H9 (cell line): ENCODE data around the gene VASN. TPM values are rescaled to one million over a fixed set of nuclear protein-coding genes. Genes with fewer than 3 reads are reported as not detected.

Experiments
- DNase-seq: peaks from one replicate; pipeline ENCODE4 v3.0.0-alpha.2; 2017
- H2AFZ ChIP-seq: one replicate; pipeline ENCODE4 v1.6.1; 2013; ENCODE audit warnings: mild to moderate bottlenecking, low read length, control low read depth, moderate library complexity
- H2AK5ac ChIP-seq: 2 replicates; pipeline ENCODE4 v1.6.1; 2013; ENCODE audit warnings: low read length, control low read depth, mixed read lengths; ENCODE audit not compliant: insufficient read length
- H2BK120ac ChIP-seq: one replicate; pipeline ENCODE4 v1.6.1; 2013; ENCODE audit warnings: low read depth, mild to moderate bottlenecking, low read length, control low read depth, inconsistent platforms; ENCODE audit not compliant: poor library complexity, severe bottlenecking
- H2BK12ac ChIP-seq: 2 replicates; pipeline ENCODE4 v1.6.1; 2013; ENCODE audit warnings: low read length, control low read depth, mixed read lengths, low read depth; ENCODE audit not compliant: insufficient read length
- H2BK15ac ChIP-seq: 2 replicates; pipeline ENCODE4 v1.6.1; 2013; ENCODE audit warnings: low read depth, low read length, control low read depth
- H2BK20ac ChIP-seq: one replicate; pipeline ENCODE4 v1.6.1; 2013; ENCODE audit warnings: low read depth, mild to moderate bottlenecking, low read length, control low read depth, inconsistent platforms; ENCODE audit not compliant: poor library complexity, severe bottlenecking
- H2BK5ac ChIP-seq: 2 replicates; pipeline ENCODE4 v1.6.1; 2013; ENCODE audit warnings: low read length, control low read depth, mixed read lengths; ENCODE audit not compliant: insufficient read length
- H3K14ac ChIP-seq: 2 replicates; pipeline ENCODE4 v1.6.1; 2013; ENCODE audit warnings: low read length, control low read depth; ENCODE audit not compliant: insufficient read depth
- H3K18ac ChIP-seq: 2 replicates; pipeline ENCODE4 v1.6.1; 2013; ENCODE audit warnings: low read depth, mild to moderate bottlenecking, mixed read lengths, low read length, control low read depth; ENCODE audit not compliant: insufficient read length
- H3K23ac ChIP-seq: 2 replicates; pipeline ENCODE4 v1.6.1; 2013; ENCODE audit warnings: low read length, control low read depth, mixed read lengths, low read depth; ENCODE audit not compliant: insufficient read length
- H3K23me2 ChIP-seq: 2 replicates; pipeline ENCODE4 v1.6.1; 2013; ENCODE audit warnings: low read depth, mild to moderate bottlenecking, mixed read lengths, low read length, control low read depth; ENCODE audit not compliant: insufficient read length, poor library complexity, severe bottlenecking
- H3K27ac ChIP-seq: 2 replicates; pipeline ENCODE4 v1.5.1; 2013; ENCODE audit warnings: low read length, control low read depth, mixed read lengths, low read depth; ENCODE audit not compliant: insufficient read length
- H3K27me3 ChIP-seq: 2 replicates; pipeline ENCODE4 v1.6.1; 2013; ENCODE audit warnings: low read length, control low read depth, inconsistent platforms; ENCODE audit not compliant: insufficient read depth
- H3K4ac ChIP-seq: 2 replicates; pipeline ENCODE4 v1.6.1; 2013; ENCODE audit warnings: low read depth, mild to moderate bottlenecking, control low read depth, inconsistent platforms, low read length, moderate library complexity
- H3K4me1 ChIP-seq: 2 replicates; pipeline ENCODE4 v1.6.1; 2013; ENCODE audit warnings: low read length, control low read depth, inconsistent platforms; ENCODE audit not compliant: insufficient read depth
- H3K4me2 ChIP-seq: 2 replicates; pipeline ENCODE4 v1.6.1; 2013; ENCODE audit warnings: low read length, control low read depth, mixed read lengths; ENCODE audit not compliant: insufficient read length, insufficient read depth
- H3K56ac ChIP-seq: 2 replicates; pipeline ENCODE4 v1.6.1; 2013; ENCODE audit warnings: low read depth, mild to moderate bottlenecking, mixed read lengths, low read length, control low read depth; ENCODE audit not compliant: insufficient read length
- H3K79me1 ChIP-seq: 2 replicates; pipeline ENCODE4 v1.6.1; 2013; ENCODE audit warnings: low read depth, mild to moderate bottlenecking, moderate library complexity, low read length, control low read depth, inconsistent platforms; ENCODE audit not compliant: insufficient read depth, poor library complexity, severe bottlenecking
- H3K79me2 ChIP-seq: 2 replicates; pipeline ENCODE4 v1.6.1; 2013; ENCODE audit warnings: low read length, control low read depth, inconsistent platforms; ENCODE audit not compliant: insufficient read depth
- H3K9ac ChIP-seq: 2 replicates; pipeline ENCODE4 v1.6.1; 2013; ENCODE audit warnings: low read length, control low read depth, mixed read lengths; ENCODE audit not compliant: insufficient read length; ENCODE audit errors: extremely low read depth
- H3K9me3 ChIP-seq: one replicate; pipeline ENCODE4 v1.6.1; 2013; ENCODE audit warnings: low read depth, low read length, inconsistent platforms; ENCODE audit not compliant: control insufficient read depth
- H3T11ph ChIP-seq: one replicate; pipeline ENCODE4 v1.6.1; 2013; ENCODE audit warnings: mild to moderate bottlenecking, low read length, control low read depth, inconsistent platforms
- H4K20me1 ChIP-seq: one replicate; pipeline ENCODE4 v1.6.1; 2013; ENCODE audit not compliant: control insufficient read depth, insufficient read length, insufficient read depth
- H4K5ac ChIP-seq: 2 replicates; pipeline ENCODE4 v1.6.1; 2013; ENCODE audit warnings: low read depth, mild to moderate bottlenecking, mixed read lengths, low read length, control low read depth; ENCODE audit not compliant: insufficient read length
- H4K8ac ChIP-seq: replicated peaks from 2 replicates; pipeline ENCODE4 v1.6.1; 2013; ENCODE audit warnings: low read length, control low read depth, mixed read lengths, low read depth; ENCODE audit not compliant: insufficient read length
- H4K91ac ChIP-seq: 2 replicates; pipeline ENCODE4 v1.6.1; 2013; ENCODE audit warnings: low read depth, mild to moderate bottlenecking, moderate library complexity, mixed read lengths, low read length, control low read depth; ENCODE audit not compliant: insufficient read length
- H3K27ac Mint-ChIP-seq, 3 experiments: 2 replicates in 2 of 3; 3 replicates in 1 of 3; pipeline ENCODE4 v1.8.0; 2020 to 2021; ENCODE audit warnings: mixed read lengths in 3 of 3, mild to moderate bottlenecking in 1 of 3, moderate library complexity in 1 of 3
- H3K27me3 Mint-ChIP-seq: 2 replicates; pipeline ENCODE4 v1.8.0; 2021; ENCODE audit warnings: low read depth, mild to moderate bottlenecking, moderate library complexity, mixed read lengths
- H3K36me3 Mint-ChIP-seq, 3 experiments: 2 replicates in 2 of 3; 3 replicates in 1 of 3; pipeline ENCODE4 v1.8.0; 2020 to 2021; ENCODE audit warnings: low read depth in 3 of 3, mixed read lengths in 3 of 3; ENCODE audit not compliant: insufficient read depth in 1 of 3
- H3K4me1 Mint-ChIP-seq, 2 experiments: 2 replicates each; pipeline ENCODE4 v1.8.0; 2020; ENCODE audit warnings: mixed read lengths in 2 of 2
- H3K4me3 Mint-ChIP-seq, 2 experiments: 2 replicates in 1 of 2; 3 replicates in 1 of 2; pipeline ENCODE4 v1.8.0; 2020 to 2021; ENCODE audit warnings: mild to moderate bottlenecking in 2 of 2, mixed read lengths in 2 of 2, moderate library complexity in 1 of 2
- H3K9me3 Mint-ChIP-seq, 2 experiments: 2 replicates in 1 of 2; 3 replicates in 1 of 2; pipeline ENCODE4 v1.8.0; 2020; ENCODE audit warnings: mild to moderate bottlenecking in 2 of 2, mixed read lengths in 2 of 2, moderate library complexity in 1 of 2
- WGBS: extraction: QIAGEN DNeasy Blood & Tissue Kit; methylation state at CpG from one replicate; pipeline ENCODE4 v1.1.7; 2013; ENCODE audit warnings: missing lambda C conversion rate, low lambda C conversion rate, mixed read lengths; ENCODE audit not compliant: insufficient read length; ENCODE audit errors: extremely low coverage; 5-methylcytosine and 5-hydroxymethylcytosine counted together
- total RNA-seq: library from RNA; stranded (reverse); gene quantifications from 2 replicates; pipeline ENCODE4 v1.2.1, GENCODE V29; 2021
- TF ChIP-seq, protein P1 (sequence below): fragments of 200-600 bp; sonication (generic); conservative IDR thresholded peaks from 3 replicates; pipeline ENCODE4 v1.8.0; 2021; ENCODE audit warnings: antibody characterized with exemption, mild to moderate bottlenecking

The VASN gene
- total RNA-seq, 1 experiment from 2014 or later: 11.0 TPM

DNA sequence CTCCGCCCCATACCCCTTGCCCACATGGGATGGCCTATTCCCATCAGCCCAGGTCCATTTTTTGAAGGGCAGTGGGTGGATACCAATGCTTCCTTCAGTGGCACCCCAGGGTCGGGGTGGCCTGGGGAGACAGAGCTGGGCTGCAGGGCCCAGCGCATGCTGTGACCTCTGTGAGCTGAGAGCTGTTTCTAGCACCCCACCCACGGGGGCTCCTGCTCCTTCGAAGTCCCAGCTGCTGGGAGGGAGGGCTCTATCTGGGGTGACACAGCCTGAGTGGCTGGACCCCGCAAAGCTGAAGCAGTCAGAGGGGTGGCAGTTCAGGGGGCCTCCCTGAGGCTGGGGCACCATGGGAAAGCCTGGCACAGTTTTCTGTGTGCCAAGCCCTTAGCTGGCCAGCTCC lies 31.2 kb upstream of the VASN start:
- TF ChIP-seq, protein P1, sequence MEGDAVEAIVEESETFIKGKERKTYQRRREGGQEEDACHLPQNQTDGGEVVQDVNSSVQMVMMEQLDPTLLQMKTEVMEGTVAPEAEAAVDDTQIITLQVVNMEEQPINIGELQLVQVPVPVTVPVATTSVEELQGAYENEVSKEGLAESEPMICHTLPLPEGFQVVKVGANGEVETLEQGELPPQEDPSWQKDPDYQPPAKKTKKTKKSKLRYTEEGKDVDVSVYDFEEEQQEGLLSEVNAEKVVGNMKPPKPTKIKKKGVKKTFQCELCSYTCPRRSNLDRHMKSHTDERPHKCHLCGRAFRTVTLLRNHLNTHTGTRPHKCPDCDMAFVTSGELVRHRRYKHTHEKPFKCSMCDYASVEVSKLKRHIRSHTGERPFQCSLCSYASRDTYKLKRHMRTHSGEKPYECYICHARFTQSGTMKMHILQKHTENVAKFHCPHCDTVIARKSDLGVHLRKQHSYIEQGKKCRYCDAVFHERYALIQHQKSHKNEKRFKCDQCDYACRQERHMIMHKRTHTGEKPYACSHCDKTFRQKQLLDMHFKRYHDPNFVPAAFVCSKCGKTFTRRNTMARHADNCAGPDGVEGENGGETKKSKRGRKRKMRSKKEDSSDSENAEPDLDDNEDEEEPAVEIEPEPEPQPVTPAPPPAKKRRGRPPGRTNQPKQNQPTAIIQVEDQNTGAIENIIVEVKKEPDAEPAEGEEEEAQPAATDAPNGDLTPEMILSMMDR: no peak
- H3K27ac ChIP-seq: no peak overlapping the region
- no peak overlapping the region for H3K18ac ChIP-seq

More for the DNA sequence above, 31.2 kb upstream of the VASN start:
- H2BK20ac ChIP-seq: no peak overlapping the region
- H2BK15ac ChIP-seq: no peak overlapping the region
- H3K9me3 ChIP-seq: no peaks in the 10 kb centered on the region
- H3K79me2 ChIP-seq: no peaks in the 10 kb centered on the region
- H4K5ac ChIP-seq: no peak overlapping the region
- H3K27ac Mint-ChIP-seq: no peak overlapping the region
- H2AK5ac ChIP-seq: no peak overlapping the region
- no peaks in the 10 kb centered on the region for H3K79me1 ChIP-seq
- H2BK120ac ChIP-seq: no peak overlapping the region
- no peak overlapping the region for H4K91ac ChIP-seq
- no peak for DNase-seq
- H3K14ac ChIP-seq: no peak overlapping the region
- H4K20me1 ChIP-seq: no peaks in the 10 kb centered on the region
- H3K23me2 ChIP-seq: no peaks in the 10 kb centered on the region
- H3K9ac ChIP-seq: no peak overlapping the region
- H3K56ac ChIP-seq: no peak overlapping the region
- H3K4me1 Mint-ChIP-seq: no peaks in the 10 kb centered on the region
- no peak overlapping the region for H3K23ac ChIP-seq
- no peak overlapping the region for H3T11ph ChIP-seq
- no peak overlapping the region for H4K8ac ChIP-seq
- no CpG with 5 or more reads among the region's 6 CpGs for WGBS
- no peaks in the 10 kb centered on the region for H3K27me3 ChIP-seq
- H2BK12ac ChIP-seq: no peak overlapping the region
- no peaks in the 10 kb centered on the region for H3K4me1 ChIP-seq
- no peak overlapping the region for H3K4me2 ChIP-seq
- no peak overlapping the region for H3K4me3 Mint-ChIP-seq
- H3K4ac ChIP-seq: no peak overlapping the region
- H3K27me3 Mint-ChIP-seq: peaks cover 4% of the 10 kb centered on the region
- H3K36me3 Mint-ChIP-seq: peaks cover 21 to 37% (median 22%) of the 10 kb centered on the region in 3 experiments
- H2BK5ac ChIP-seq: no peak overlapping the region
- H2AFZ ChIP-seq: no peak overlapping the region
- H3K9me3 Mint-ChIP-seq: peaks cover 15 to 18% of the 10 kb centered on the region in 2 experiments
